AG10803 (cell line): ENCODE measurements around the gene DNMBP.

Experiments used
- DNase-seq: peaks from one replicate; pipeline ENCODE4 v3.0.0; 2010; ENCODE audit warnings: low read depth
- H3K4me3 ChIP-seq: 2 replicates; pipeline ENCODE4 v1.5.1; 2011; ENCODE audit warnings: mild to moderate bottlenecking, low read length, control low read depth
- TF ChIP-seq, protein P1 (sequence below): conservative IDR thresholded peaks from 2 replicates; pipeline ENCODE4 v1.5.1; 2011; ENCODE audit warnings: mild to moderate bottlenecking, low read length, control low read depth, inconsistent platforms

The DNMBP gene

DNA sequence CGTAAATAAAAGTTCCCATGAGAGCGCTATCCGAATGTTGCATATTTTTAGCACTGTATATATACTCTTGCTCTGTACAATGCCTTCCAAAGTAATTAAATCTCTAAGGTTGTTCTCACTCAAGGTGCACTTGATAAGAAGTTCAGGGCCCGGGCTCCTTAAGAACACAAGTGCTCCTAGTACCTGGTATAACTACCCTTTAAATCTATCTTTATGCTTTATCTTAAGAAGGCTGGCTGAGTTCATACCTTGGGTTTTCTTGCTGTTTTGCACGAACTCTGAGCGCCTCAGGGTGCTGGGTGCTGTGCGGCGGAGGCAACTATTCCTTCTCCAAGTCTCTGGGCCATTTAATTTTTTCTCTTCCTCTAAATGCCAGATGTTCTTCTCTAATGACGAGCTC lies 80.4 kb downstream of the DNMBP start:
- no peak overlapping the region for H3K4me3 ChIP-seq

DNA sequence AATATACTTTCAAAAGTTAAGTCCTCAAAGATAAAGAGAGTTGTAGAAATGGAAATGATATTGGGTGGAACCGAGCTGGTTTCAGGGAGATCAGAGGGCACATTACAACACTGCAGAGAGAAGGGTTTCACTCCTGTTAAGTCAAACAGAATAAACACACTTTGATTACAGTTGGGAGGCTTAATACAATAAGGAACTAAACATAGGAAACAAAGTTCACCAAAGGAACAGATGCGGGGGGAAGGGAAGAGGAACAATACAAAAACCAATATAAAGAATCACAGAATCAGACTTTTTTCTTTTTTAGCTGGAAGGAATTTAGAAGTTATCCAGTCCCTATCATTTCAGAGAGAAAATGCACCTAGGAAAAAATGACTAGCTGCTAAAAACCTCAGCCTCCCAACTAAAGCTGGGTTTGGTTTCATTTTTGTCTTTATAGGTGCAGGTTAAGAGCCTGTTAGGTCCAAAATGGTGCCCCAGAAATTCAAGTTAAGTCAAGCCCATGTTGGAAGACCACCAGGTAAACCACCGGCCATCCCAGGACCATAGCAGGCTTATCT lies 81.9 kb downstream of the DNMBP start:
- DNase-seq = no peak
- no peak overlapping the region for H3K4me3 ChIP-seq
- TF ChIP-seq, protein P1, sequence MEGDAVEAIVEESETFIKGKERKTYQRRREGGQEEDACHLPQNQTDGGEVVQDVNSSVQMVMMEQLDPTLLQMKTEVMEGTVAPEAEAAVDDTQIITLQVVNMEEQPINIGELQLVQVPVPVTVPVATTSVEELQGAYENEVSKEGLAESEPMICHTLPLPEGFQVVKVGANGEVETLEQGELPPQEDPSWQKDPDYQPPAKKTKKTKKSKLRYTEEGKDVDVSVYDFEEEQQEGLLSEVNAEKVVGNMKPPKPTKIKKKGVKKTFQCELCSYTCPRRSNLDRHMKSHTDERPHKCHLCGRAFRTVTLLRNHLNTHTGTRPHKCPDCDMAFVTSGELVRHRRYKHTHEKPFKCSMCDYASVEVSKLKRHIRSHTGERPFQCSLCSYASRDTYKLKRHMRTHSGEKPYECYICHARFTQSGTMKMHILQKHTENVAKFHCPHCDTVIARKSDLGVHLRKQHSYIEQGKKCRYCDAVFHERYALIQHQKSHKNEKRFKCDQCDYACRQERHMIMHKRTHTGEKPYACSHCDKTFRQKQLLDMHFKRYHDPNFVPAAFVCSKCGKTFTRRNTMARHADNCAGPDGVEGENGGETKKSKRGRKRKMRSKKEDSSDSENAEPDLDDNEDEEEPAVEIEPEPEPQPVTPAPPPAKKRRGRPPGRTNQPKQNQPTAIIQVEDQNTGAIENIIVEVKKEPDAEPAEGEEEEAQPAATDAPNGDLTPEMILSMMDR = no peak

More for the DNA sequence above, 80.4 kb downstream of the DNMBP start:
- DNase-seq = no peak
- TF ChIP-seq, protein P1 = no peak

DNA sequence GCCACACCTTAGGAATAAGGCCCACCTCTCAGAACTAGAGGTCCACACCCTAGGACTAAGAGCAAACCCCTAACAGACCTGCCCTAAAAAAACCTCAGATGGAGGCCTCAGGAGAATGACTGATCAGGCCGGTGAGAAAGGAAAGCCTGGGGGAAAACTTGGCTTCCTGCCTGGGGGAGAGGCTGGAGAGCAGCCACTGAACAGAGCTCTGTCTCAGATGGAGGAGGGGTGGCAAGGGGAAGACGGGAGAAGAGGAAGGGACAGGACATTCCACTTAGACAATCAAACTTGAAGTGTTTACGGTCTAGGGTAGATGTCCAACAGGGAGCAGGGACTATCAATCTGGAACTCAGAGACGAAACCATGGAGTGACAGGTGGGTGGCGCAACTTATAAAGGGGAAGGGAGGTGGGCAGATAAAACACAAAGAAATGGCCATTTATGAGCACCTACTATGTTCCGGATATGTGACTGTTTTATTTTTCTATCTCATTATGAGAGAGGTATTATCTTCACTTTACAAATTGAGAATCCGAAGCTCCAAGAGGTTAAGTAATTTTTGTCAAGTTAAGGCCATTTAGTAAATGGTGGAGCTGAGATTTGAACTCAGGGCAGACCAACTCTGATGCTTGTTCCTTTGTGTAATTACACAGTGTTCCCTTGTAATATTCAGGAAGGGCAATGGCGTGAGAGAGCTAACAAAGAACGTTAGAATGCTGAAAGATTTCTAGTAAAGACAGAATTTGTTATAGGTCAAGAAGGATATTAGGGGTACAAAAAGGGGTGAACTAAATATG lies 82.6 kb downstream of the DNMBP start:
- TF ChIP-seq, protein P1 = no peak
- DNase-seq = peak; percentile 36
- no peak overlapping the region for H3K4me3 ChIP-seq

DNA sequence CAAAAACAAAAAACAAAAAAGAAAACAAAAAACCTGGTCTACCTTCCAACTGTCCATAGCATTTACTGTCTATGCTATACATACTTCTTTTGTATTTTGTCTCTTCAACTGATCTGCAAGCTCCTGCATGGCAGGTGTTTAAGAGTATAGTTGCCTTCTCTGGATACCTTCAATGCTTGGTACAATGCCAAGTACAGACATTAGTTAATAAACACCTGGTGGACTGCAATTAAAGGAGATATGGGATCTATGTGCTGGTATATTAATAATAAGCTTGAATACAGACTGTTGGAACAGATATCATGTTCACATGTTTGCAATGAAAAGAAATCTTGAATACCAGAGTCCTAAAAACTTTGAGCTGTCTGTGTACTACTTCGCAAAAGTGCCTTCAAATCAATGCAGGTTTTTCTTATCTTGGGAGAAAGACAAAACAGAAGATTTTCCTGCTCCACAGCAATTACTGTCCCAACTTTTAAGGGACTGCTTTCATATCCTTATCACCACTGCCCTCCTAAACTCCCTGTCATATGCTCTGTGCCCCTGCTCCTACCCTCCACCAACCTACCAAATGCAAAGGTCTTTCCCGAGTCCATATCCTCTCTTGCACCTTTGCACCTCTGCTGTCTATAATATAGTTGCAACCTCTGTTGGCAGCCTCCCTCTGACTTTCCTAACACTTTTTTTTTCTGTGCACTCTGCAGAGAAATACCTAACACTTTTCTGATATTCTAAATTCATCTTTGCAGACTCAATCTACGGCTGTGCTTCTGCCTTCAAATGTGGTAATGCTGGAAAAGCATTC lies 85.1 kb downstream of the DNMBP start:
- no peak for DNase-seq
- TF ChIP-seq, protein P1 = no peak
- H3K4me3 ChIP-seq = no peak overlapping the region

DNA sequence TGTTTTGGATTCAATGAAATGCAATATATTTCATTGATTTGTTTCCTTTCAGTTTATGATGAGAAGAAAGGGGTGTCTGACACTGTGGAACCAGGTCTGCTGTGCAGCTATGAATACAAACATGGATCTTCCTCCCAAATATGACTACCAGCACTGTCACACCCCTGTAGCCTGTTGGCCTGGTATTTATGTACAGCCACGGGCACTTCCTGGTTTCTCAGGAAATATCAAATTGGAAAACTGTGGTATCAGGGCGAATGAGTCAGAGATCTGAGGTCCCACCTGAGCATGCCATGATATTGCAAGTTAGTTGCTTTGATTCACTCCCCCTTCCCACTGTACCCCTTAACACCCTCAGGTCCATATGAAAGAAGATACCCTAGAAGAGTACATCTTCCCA lies 87.8 kb downstream of the DNMBP start:
- TF ChIP-seq, protein P1 = no peak
- DNase-seq = no peak
- no peak overlapping the region for H3K4me3 ChIP-seq

DNA sequence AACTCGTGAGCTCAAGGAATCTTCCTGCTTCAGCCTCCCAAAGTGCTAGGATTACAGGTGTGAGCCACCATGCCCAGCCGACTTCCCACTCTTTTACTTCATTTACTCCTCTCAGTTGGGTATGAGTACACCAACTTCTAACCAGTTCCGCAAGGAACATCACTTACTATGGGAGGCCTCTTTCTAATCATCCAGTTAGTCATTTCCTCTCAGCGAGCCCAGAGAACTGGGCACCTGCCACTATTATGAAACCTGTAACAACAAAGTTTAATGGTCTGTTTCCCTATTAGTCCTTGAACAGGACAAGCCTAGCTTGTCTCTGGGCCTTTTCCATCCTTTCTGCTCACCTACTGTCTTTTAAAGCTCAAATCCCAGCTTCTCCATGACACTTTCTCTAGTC lies 88.8 kb downstream of the DNMBP start:
- H3K4me3 ChIP-seq = no peak overlapping the region
- DNase-seq = peak; percentile 34
- TF ChIP-seq, protein P1 = no peak

DNA sequence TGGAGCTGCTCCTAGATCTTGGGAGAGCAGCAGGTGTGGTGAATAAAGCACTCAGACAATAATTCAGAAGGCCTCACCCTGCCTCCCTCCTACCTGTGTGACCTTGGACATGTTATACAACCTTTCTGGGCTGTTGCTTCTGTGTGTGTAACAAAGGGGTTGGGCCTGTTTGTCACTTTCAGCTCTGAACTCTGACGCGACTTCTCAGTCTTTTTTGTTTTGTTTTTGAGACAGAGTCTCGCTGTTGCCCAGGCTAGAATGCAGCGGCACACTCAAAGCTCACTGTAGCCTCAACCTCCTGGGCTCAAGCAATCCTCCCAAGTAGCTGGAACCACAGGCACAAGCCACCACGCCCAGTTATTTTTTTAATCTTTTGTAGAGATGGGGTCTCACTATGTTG lies 89.3 kb downstream of the DNMBP start:
- DNase-seq = no peak
- TF ChIP-seq, protein P1 = no peak
- no peak overlapping the region for H3K4me3 ChIP-seq
